CD4-positive, alpha-beta T cell treated with Interleukin-4 for 4 hours (primary cell): ENCODE data around the gene PEX5.
A peak's percentile ranks its signal among the peaks of the same experiment; 100 is the strongest.

Experiments
- DNase-seq: peaks from one replicate; pipeline ENCODE4 v3.0.0-alpha.2; 2020

PEX5 gene

DNA sequence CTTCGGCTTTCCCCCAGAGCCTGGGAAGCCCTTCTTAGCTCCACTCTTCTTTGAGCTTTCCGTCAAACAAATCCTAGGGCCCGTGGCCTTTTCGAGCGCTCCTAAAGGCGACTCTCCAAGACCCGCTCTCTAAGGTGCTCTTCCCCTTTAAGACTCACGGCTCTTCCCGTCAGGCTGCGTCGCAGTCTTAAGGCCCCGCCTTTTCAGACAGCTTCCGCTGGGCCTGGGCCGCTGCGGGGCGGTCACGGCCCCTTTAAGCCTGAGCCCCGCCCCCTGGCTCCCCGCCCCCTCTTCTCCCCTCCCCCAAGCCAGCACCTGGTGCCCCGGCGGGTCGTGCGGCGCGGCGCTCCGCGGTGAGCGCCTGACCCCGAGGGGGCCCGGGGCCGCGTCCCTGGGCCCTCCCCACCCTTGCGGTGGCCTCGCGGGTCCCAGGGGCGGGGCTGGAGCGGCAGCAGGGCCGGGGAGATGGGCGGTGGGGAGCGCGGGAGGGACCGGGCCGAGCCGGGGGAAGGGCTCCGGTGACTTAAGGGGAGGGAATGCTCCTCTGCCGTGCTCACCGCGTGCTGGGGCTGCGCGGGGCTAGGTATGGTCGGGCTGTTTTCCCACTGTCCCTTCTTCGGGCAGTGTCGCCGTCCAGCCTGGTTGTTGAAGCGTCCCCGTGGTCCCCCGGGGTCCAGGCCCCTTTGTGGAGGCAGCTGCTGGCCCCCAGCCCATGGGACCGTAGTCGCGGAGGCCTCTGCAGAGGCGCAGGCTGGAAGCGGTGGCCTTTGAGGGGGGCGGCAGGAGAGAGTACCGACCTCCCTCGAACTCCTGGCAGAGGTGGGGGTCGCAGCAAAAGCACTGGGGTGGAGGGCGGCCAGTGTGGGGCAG is at the start of gene PEX5:
TSS of gene PEX5 (plus strand) at position 289 of the 870 bp plus-strand sequence. CDS start 692 bp downstream, outside the sequence.
- DNase-seq: peak; percentile 85

DNA sequence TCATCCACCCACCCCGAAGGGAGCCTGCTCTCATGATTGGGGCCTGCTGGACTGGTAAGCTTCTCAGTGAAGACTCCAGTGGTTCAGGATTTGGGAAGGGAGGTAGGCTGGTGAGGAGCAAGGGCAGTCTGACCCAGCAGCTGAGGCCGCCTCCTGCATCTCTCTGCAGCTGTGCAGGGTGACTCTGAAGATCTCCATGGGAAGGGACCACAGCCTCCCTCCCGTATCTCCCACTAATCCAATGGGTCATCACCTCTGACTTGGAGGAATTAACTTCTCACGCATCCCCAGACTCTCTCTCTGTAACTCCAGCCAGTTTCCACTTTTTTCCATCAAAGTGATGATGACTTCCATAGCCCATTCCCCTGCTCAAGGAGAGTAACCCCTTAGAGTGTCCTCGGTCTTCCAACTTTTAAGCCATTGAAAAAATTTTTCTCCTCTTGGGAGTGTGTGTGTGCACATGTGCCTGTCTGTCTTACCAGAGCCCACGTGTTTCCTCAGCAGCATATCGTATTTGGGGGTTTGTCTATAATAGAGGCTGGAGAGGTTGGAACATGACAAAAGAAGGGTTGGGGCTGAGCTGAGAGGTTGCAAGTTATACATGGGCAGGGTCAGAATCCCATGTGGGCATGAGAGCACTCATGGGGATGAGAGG is 48.0 kb upstream of the PEX5 start:
- DNase-seq: no peak

DNA sequence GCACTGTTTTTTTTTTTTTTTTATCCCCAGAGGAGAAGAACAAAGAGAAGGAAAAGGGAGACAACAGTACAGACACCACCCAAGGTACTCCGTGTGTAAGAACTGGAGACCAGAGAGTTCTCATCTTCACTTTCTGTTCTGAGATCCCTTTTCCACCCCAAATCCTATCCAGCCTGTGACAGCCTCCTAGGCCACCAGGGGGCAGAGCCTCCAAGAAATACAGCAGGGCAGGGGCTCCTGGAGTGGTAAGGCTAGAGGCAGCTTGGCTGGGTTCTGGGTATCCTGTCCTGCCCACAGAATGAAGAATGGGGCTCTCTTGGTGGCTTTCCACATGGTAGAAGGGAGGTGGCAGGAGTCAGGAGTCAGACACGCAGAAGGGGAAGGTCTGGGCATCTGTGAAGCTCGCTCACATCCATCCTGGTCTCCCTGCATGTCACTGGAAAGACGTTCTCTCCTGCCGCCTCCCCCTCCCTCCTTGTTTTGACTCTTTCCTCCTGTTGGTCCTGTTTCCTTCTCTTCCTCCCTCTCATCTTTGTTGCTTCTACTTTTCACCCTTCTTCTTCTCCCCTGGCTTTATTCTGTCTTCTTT is 47.3 kb upstream of the PEX5 start:
- DNase-seq: peak; percentile 29

DNA sequence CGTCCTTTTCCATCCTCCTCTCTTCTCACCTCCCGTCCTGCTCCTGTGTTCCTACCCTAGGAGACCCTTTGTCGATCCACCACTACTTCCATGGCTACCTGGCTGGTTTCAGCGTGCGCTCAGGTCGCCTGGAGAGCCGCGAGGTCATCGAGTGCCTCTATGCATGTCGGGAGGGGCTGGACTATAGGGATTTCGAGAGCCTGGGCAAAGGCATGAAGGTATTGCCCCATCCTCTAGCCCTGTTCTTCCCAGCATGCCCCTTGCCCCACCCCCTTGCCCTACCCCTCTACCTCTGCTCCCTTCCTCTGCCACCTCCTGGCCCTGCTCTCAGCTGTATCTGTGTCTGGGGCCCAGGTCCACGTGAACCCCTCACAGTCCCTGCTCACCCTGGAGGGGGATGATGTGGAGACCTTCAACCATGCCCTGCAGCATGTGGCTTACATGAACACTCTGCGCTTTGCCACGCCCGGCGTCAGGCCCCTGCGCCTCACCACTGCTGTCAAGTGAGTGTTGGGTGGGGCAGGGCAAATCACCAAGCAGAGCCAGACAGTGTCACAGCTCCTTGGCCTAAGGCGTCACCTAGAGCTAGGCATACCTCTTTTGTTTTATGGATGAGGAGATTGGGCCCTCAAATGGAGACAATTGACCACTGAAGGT is 46.5 kb upstream of the PEX5 start:
- no peak for DNase-seq

DNA sequence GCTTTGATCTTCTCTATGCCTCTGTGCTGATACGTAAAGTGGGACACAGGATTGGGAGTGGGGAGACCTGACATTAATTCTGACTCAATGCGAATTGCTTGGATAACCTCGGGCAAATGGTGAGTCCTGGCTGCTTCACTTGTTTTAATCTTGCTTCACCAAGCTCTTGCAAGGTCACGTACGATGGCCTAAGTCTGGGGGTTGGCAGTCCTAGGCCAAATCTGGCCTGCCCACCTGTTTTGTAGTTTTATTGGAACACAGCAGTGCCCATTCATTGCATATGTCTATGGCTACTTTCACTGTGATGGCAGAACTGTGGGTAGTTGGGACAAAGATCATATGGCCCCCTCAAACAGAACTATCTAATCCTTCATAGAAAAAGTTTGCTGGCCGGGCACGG is 45.9 kb upstream of the PEX5 start:
- no peak for DNase-seq

DNA sequence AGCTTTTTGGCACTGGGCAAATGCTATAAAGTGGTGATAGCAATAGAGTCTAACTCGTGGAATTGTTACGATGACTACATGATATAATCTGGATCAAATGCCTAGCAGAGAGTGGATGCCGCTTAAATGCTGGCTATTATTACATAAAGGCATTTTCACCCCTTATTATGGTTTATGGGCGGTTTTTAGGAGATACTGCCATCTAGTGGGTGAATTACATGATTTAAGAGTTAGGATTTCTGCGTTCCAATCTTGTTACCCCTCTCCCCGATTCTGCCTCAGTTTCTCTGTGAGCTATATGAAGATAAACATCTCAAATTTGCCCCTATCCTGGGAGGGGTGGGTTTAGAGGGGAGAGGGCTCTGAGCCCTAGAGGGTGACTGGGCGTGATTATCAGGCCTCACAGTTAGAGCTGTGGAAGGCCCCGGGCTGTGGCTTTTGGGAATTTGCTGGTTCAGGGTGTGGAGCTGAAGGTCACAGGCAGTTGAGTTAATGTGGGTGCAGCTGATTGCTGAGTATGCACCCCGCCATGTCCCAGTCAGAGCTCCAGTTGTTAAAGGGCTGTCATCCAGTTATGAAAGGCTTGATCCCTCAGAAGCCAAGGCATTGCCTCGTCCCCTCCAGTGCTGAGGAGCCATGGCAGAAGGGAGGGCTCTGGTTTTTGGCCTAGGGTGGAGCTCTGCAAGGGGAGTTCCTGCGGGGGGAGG is 44.9 kb upstream of the PEX5 start:
- DNase-seq: peak; percentile 48

DNA sequence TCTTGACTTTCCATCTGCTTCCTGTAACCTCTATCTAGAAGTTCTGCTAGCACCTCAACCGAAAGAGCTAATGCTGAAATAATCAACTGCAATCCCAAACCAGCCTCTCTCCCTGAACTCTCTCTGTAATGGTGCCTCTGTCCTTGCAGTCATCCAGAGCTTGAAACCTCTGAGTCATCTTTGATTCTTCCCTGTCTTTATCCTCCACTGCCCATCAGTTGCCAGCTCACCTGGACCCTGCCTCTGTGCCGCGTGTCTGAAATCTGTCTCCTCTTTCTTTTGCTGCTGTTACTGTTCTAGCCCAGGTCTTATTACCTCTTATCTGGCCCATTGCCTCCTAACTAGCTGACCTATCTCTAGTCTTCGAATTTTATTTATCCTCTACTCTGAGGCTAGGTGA is 43.8 kb upstream of the PEX5 start:
- DNase-seq: no peak

DNA sequence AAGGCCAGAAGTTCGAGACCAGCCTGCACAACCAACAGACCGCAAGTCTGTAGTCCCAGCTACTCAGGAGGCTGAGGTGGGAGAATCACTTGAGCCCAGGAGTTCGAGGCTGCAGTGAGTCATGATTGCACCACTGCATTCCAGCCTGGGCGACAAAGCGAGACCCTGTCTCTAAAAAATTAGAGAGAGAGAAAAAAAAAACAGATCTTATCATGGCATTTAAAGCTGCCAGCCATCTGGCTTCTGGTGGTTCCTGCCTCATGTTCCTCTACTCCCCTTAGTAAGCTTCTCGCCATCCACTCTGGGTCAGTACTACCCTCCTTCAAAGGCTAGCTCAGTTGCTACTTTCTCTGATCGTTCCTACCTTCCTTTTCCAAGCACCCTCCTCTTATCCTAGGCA is 43.3 kb upstream of the PEX5 start:
- no peak for DNase-seq

DNA sequence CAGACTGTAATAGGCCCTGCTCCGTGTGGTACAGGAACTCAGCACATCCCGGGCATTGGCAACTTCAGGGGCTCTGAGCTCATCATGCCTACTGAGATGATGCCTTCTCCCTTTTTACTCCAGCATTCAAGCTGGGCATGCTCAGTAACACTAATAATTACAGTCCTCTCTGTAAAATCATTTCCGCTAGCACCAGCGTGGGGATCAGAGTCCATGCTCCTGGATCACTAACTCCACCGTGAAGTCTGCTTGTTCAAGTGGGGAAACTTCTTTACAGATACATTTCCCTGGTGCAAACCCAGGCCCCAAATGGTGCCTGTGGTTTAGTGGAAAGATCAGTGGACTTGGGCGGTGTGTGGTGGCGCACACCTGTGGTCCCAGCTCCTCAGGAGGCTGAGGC is 42.6 kb upstream of the PEX5 start:
- no peak for DNase-seq

DNA sequence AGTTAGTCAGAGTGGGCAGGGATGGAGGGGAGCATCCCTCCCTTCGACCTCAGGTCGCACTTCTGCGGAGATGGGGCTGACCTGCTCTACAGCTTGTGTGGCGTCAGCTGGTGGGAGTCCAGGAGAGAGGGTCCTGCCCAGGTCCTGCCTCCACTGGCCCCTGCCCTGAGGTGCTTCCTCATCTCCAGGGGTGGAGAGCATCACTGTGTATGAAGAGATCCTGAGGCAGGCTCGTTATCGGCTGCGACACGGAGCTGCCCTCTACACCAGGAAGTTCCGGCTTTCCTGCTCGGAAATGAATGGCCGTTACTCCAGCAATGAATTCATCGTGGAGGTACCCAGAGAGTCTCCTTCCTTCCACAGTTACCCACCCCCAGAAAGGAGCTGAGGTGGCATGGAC is 39.1 kb upstream of the PEX5 start:
- no peak for DNase-seq

DNA sequence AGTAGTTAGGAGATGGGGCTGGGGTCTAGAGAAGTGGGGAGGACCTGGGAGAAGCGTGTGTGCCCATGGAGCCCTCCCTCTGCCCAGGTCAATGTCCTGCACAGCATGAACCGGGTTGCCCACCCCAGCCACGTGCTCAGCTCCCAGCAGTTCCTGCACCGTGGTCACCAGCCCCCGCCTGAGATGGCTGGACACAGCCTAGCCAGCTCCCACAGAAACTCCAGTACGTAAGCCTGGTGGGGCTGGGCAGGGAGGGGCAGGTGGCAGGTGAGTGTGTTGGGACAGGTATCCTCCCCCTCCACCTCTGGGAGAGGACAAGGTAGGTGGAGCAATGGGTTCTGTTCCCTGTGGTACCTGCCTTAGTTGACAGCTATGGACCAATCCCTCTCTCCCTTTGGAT is 38.6 kb upstream of the PEX5 start:
- no peak for DNase-seq

DNA sequence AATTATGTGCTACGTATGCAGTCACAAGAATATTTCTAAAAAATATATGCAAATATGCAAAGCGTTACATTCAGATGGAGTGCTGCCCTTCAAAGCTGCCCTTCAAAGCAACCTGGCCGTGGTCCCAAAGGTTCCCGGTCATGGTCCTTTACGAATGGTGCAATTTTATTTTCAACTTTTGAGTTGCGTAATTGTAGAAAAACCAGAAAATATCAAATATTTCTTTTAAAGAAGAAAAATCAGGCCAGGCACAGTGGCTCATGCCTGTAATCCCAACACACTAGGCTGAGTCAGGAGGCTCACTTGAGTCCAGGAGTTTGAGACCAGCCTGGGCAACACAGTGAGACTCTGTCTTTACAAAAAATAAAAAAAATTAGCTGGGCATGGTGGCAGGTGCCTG is 38.0 kb upstream of the PEX5 start:
- no peak for DNase-seq

DNA sequence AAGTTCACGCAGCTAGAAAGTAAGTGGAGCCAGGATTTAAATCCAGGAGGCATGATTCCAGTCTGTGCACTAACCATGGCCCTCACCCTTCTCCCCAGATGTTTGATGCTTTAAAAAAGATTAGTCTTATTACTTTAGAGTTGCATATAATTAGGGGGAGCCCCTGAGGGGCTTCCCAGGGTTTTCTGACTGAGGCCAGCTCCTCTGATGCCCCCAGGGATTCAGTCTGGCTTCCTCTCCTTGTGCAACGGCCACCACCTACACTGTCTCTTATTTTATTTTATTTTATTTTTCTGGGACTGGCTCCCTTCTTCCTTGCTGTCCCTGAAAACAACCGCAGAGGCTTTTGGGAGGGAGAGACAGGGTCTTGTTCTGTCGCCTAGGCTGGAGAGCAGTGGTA is 36.7 kb upstream of the PEX5 start:
- DNase-seq: no peak

DNA sequence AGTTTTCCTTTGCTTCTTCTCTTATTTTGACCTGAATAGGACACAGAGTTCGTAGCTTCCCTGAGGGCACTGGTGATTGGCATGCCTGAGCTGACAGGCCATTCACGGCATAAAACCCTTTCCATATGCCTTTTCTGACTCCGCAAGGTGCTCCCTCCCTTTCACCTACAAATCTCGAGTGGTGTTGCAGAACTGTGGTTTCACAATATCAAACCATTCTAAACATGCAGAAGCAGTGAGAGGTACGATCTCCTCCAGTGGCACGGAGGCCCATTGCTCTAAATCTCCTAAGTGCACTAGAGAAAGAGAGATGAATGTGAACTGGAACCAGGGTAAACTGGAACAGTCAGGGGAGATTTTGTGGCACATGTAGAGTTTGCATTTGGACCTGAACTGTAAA is 35.4 kb upstream of the PEX5 start:
- DNase-seq: no peak

DNA sequence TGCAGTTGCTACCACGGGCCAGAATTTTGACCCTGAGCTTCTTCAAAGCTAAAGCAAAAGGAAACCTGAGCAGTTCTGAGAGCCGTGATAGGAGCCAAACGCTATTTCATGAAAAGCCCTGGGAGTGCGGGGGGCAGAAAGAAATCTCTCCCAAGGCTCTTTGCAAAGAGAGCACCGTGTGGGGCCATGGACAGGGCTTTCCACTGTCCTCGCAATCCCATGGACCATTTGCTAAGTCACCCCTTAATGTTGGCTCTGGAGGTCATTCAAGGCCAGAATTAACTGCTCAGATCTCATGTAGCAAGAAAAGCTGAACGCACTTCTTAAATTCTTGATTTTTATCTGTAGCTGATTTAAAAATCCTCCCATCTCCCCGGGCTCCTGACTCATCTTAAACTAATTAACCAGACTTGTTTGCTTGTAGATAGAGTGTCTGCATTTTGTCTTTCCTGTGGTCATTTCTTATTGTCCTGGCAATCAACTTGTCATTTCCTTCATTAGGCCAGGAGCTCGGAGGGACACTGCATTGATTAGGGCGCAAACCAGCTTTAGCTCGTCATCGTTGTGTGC is 34.5 kb upstream of the PEX5 start:
- no peak for DNase-seq

DNA sequence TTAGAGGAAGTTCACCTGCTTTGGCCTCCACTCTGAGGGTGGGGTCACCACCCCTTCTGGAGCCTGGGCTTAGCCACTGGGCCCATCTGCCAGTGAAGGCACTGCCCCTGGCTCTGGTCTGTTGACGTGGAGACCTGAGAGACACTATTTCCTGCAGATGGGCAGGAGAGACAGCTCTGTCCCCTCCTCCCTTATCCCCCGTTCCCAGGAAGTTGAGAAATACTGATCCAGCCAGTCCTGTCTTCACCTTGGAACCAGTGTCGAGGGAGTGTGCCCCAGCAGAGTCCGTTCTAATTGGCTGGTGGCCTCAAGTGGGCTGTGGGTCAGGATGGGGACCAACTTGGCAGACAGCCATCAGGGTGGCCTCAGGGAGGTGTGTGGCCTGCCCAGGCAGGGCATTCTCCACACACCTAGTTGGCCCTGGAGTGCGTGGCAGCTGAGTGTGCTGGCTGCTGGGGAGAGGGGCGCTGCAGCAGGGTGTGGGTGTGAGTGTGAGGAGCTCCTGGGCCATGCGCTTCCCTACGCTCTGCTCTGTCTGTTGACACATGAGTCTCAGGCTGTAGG is 33.9 kb upstream of the PEX5 start:
- no peak for DNase-seq

DNA sequence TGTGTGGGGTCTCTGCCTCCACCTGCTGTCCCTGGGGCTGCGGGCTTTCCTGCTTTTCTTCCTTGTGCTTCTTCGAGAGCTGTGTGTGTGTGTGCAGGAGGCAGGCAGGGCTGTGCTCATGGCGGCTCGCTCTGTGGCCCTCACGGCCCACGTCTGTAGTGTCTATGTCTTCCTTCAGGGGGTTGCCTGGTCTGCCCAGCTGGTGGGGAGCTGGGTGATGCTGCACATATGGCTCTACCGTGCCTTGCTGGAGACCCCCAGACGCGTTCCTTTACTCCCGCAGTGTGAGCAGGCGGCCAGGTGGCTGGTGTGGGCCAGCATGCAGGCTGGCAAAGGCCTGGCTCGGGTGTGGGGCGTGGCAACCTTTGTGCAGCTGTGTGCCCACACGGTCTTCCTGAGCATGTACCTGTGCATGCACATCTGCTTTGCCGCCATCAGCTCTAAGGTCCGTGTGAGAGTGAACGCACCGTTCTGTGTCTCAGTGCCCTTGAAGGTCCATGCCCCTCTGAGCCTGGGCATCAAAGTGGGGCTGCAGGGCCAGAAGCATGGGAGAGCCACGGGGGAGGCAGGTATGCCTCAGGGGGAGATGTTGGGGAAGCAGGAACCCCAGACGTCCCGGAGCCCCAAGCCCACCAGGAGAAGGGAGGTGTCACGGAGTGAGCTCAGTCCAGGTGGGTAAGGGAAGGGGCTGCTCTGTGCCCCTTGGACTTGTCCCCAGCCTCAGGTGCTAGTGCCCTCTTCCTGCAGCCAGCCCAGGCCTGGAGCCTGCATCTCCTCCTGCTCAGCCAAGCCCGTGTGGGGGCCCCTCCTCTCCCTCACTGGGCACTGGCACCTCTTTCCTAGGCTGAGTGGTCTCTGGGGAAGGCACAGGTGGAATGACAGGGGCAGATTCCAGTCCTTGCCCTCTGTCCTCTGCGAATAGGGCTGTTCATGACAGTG is 33.0 kb upstream of the PEX5 start:
- DNase-seq: no peak

DNA sequence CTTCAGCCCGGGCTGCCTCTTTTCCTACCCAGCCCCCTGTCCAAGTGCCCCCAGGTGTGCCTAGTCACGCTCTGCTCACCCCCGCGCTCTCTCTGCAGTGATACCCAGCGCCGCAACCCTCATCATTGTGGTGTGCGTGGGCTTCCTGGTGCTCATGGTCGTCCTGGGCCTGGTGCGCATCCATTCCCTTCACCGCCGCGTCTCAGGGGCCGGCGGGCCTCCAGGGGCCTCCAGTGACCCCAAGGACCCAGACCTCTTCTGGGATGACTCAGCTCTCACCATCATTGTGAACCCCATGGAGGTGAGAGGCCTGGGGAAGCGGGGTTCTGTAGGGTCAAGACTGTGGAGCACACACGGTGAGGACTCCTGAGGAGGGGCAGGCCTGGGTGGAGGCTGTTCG is 32.1 kb upstream of the PEX5 start:
- DNase-seq: no peak

DNA sequence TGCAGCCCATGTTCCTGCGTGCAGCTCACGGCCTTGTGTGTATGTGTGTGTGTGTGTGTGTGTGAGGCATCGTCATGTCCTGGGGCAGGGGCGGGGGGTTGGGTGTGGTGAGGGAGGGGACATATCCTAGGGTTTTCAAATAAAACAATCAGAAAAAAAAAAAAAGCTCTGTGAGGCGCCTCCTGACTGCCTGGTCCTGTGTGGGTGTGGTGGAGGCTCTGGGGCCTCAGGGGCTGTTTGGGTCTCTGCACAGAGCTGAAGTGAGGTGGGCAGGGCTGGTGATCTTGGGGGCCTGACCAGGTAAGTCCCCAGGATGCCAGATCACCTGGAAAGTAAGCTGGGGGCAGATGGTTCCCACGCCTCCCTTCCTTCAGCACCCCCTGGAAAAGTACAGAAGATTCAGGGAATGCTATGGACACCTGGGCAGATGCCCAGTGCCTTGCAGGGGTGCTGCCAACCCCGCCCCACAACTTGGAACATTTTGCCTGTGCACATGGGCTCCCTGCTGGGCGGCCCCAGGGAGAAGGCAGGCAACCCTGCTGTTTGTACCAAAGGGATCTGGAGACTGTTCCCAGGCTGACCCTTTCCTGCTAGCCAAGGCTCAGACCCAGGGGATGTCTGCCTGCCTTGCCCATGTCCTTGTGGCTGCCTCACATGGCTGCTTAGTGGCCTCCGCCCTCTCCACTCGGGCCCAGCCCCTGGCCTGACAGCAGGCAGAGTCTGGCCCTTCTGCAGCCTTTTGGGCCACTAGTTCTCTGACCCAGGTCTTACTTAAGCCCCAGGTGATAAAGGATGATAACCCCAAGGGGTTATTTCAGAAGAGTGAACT is 30.5 kb upstream of the PEX5 start:
- no peak for DNase-seq

DNA sequence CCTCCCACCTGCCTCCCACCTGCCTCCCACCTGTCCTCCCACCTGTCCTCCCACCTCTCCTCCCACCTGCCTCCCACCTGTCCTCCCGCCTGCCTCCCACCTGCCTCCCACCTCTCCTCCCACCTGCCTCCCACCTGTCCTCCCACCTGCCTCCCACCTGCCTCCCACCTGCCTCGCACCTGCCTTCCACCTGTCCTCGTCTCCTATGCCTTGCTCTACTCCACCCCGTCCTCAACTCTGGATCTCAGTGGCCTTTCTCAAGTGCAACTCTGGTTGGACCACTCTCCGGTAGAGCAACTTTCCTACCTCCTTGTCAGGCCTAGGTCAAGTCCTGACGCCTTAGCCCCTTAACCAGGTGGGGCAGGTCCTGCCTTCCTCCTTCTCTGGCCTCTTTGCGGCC is 29.3 kb upstream of the PEX5 start:
- no peak for DNase-seq
